ENCODE data around the gene ZNF835.
"Not testable (repeated sequence)": the region's sequence is repeated elsewhere in the genome, so short reads cannot be mapped to it uniquely, and the experiment has no call there.

Gene ZNF835

DNA sequence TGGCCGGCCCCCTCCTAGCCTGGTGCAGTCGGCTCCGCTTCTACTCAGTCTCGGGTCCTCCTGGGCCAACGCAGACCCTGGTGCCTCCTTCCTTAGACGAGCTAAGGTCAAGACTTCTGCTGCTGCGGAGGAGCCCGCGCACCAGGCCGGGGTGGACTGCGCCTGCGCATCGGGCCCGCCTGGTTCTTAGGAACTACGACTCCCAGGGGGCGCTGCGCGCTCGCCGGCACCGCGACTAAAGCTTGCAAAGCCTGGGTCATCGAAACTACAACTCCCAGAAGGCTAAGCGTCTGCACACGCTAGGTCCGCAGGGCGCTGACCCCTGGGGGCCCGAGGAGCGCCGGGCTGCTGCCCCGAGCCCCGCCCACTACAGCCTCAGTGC, at the start of gene ZNF835:
ZNF835 (minus strand) TSS at position 145 of the 382 bp plus-strand sequence. CDS start 6,559 bp downstream, outside the sequence.
- peak; percentile 93 for DNase-seq (ENCODE audit: low spot score)

GRCh38 chr19:56720281-56720680, 48.7 kb upstream of the ZNF835 start:
- DNase-seq (ENCODE audit: low spot score): no peak

DNA sequence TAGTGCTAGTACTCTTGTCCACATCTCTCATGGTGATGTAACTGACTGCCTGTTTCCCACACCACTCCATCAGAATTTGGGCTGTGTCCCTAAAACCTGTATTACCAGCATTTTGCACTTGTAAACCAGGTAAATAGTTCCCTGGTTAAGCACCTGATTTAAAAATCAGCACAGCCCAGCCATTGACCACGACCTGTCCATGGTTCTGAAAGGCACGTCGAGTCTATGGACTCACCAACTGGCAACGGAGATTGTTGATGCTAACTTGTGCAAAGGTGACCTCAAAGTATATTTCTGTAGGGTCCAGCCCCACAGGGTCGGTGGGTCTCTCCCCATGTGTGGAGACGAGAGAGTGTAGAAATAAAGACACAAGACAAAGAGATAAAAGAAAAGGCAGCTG, 46.7 kb upstream of the ZNF835 start:
- no peak for DNase-seq (ENCODE audit: low spot score)

DNA sequence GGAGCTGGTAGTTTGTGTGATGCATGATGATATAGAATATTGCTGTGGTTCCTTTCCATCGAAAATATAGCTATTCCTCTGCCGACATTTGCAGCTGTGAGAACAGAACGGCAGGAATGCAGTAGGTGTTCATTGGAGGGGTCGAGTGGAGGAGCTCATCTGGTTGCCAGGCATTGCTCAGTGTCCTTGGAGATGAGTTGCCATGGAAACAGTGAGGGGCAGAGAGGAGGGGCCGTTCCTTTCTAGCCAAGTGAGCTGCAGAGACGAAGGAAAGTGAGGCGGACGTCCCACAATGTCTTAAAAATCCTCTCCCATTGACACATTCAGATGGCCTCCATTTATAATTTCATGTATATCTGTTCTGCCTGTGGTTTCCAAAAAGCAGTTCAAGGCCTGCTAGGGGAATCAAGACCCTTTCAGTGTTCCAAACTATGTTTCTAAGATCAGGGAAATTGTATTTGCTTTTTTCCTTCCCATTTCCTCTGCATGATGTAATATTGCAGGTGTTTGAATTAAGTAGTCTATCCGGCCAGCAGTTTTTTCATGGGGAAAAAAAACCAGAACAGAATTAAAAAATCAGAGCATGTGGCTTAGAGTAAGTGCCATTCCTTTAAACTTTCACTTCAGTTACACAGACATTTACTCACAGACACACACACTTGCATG, 41.2 kb upstream of the ZNF835 start:
- no peak for DNase-seq (ENCODE audit: low spot score)

DNA sequence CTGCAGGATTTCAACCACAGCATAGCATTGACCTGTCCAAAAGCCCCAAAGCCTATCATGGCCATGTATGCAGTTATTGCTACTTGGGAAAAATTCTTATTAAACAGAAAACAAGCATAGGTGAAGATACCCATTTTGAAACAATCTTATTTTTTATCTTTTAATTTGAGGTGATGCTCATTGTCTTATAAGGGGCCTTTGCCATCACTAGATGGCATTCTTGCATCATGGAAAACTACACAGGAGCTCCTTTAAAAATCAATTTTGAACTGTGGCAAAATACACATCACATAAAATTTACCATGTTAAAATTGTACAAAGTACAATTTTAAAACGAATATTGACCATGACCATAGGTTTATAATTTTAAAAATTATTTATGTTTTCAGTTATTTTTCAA, 38.9 kb upstream of the ZNF835 start:
- no peak for DNase-seq (ENCODE audit: low spot score)

DNA sequence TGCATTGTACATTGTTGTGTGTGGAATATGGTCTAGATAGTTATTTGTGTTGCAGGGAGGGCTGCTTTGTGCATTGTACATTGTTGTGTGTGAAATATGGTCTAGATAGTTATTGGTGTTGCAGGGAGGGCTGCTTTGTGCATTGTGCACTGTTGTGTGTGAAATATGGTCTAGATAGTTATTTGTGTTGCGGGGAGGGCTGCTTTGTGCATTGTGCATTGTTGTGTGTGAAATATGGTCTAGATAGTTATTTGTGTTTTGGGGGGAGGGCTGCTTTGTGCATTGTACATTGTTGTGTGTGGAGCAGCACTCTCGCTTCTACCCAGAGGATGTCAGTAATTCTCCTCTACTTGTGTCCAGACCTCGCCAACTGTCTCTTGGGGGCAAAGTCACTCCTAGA, 36.3 kb upstream of the ZNF835 start:
- no peak for DNase-seq (ENCODE audit: low spot score)

GRCh38 chr19:56705939-56706338, 34.4 kb upstream of the ZNF835 start:
- DNase-seq (ENCODE audit: low spot score): no peak

- no peak for DNase-seq (ENCODE audit: low spot score)
Measured at GRCh38 chr19:56701895-56702294, 30.3 kb upstream of the ZNF835 start.

GRCh38 chr19:56699552-56699951, 28.0 kb upstream of the ZNF835 start:
- no peak for DNase-seq (ENCODE audit: low spot score)

- no peak for DNase-seq (ENCODE audit: low spot score)
Measured at GRCh38 chr19:56692206-56692895, 20.8 kb upstream of the ZNF835 start.

GRCh38 chr19:56690670-56691069, 19.1 kb upstream of the ZNF835 start:
- DNase-seq (ENCODE audit: low spot score): no peak

GRCh38 chr19:56689198-56689597, 17.6 kb upstream of the ZNF835 start:
- no peak for DNase-seq (ENCODE audit: low spot score)

DNA sequence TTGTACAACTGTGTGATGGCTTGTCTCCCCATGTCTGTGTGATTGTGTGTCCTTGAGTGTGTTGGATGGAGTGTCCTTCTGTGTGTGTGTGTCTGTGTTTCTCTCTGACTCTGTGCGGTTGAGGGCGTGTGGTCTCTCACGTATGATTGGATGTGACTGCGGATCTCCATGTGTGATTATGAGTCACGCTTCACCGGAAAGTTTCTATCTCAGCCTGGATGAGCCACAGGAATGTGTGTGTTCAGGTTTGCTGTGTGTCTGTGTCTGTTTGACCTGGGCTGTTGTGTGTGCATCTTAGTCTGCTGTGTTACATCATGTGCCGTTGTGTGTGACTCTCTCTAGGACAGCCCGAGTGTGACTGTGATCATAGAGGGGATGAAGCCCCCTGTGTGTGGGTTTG, 15.5 kb upstream of the ZNF835 start:
- no peak for DNase-seq (ENCODE audit: low spot score)

GRCh38 chr19:56683116-56683515, 11.6 kb upstream of the ZNF835 start:
- no peak for DNase-seq (ENCODE audit: low spot score)

- no peak for DNase-seq (ENCODE audit: low spot score)
Measured at GRCh38 chr19:56681702-56682101, 10.1 kb upstream of the ZNF835 start.

GRCh38 chr19:56678205-56678604, 6.6 kb upstream of the ZNF835 start:
- DNase-seq (ENCODE audit: low spot score): no peak

- DNase-seq (ENCODE audit: low spot score): not testable (repeated sequence)
Measured at GRCh38 chr19:56672610-56673009, 1.1 kb upstream of the ZNF835 start.

- DNase-seq (ENCODE audit: low spot score): no peak
Measured at GRCh38 chr19:56670961-56671612, 470 bp downstream of the ZNF835 start.

GRCh38 chr19:56670401-56670960, 1.1 kb downstream of the ZNF835 start:
- DNase-seq (ENCODE audit: low spot score): no peak

DNA sequence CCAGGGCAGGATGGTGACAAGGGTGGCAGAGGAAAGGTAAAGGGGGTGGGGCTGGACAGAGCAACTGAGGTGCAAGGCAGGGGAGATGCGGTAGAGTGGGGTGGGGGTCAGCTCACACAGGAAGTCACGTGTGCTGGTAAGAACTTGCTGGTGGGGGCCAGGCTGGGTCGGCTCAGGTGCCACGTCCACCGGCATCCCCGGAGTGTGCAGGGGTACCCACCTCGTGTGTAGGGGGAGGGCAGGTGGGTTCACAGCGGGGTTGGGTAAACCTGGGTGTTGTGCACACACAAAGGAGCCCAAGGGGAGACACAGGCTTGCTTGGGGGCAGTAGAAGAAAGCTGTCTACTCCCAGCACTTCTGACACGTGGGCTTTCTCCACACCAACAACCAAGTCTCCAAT, 2.9 kb downstream of the ZNF835 start:
- no peak for DNase-seq (ENCODE audit: low spot score)

GRCh38 chr19:56667311-56667870, 4.2 kb downstream of the ZNF835 start:
- DNase-seq (ENCODE audit: low spot score): no peak

GRCh38 chr19:56664511-56664910, 7.0 kb downstream of the ZNF835 start:
- no peak for DNase-seq (ENCODE audit: low spot score)

All from D341Med (cell line).